ENCODE data around the gene CD164. TPM values are rescaled to one million over a fixed set of nuclear protein-coding genes. Genes with fewer than 3 reads are reported as not detected.
"Not testable (repeated sequence)": the region's sequence is repeated elsewhere in the genome, so short reads cannot be mapped to it uniquely, and the experiment has no call there.

CD164 gene
- polyA plus RNA-seq, 1 of the 3 experiments (the other 2 are of a cell fraction): 83.4 TPM

DNA sequence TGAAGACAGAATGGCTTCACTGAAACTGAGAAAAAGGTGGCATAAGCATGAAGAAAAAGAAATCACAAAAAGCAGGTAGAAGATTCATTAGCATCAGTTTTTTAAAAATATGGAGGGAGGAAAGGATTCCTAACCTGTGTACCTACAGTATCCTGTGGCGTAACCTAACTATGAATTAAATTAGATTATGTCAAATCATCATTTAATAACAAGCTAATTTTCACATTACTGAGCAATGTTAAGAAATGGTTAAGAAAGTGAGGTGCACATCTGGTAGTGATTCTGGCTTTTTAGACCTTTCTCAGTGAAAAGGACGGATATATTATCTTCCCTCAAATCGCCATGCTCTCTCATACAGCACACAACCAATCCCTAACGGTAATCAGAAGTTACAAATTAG, 12.5 kb downstream of the CD164 start:
- H4K20me1 ChIP-seq (ENCODE audit: insufficient read depth): no peaks in the 10 kb centered on the region; the same call in 1 of the 2 replicates
- H3K9ac ChIP-seq: no peak overlapping the region
- no peak overlapping the region for H3K27ac ChIP-seq (ENCODE audit: low read depth in 2 of 2, low read length in 1 of 2)
- no peaks in the 10 kb centered on the region for H3K9me2 ChIP-seq
- CTCF ChIA-PET: interaction anchor here (0.7 to 1.8 kb wide), 4 partner anchors 9 to 186 kb away, joined by 3 to 11 read pairs (median 4); no protein-coding TSS in a partner anchor
- peaks cover 29% of the 10 kb centered on the region for H3K79me2 ChIP-seq (ENCODE audit: insufficient read depth)
- H2AFZ ChIP-seq (ENCODE audit: low read depth): no peak overlapping the region
- H3K4me2 ChIP-seq: no peak overlapping the region
- no peaks in the 10 kb centered on the region; a peak in 2 of 4 replicates for H3K4me1 ChIP-seq (ENCODE audit: control insufficient read depth in 1 of 2, insufficient read depth in 2 of 2, low read depth in 1 of 2, low read length in 1 of 2)
- POLR2A ChIA-PET: no interaction called here
- H3K9me3 ChIP-seq: no peaks in the 10 kb centered on the region
- WGBS (ENCODE audit: low lambda C conversion rate): 94% methylated on average over 4 of the region's 4 CpGs
- peaks cover 9% of the 10 kb centered on the region for H3F3A ChIP-seq (replicated peaks; ENCODE audit: insufficient read depth)
- no peak for TF ChIP-seq MEF2A (IDR thresholded peaks at IDR 0.05; ENCODE audit: borderline replicate concordance, low read depth)
- TF ChIP-seq TAF1 (IDR thresholded peaks at IDR 0.05; ENCODE audit: borderline replicate concordance, low read depth, low read length): no peak
- TF ChIP-seq USF2 (IDR thresholded peaks at IDR 0.05; ENCODE audit: borderline replicate concordance, low read depth, low read length): no peak
- no peak for TF ChIP-seq ELF1 (IDR thresholded peaks at IDR 0.05)
- TF ChIP-seq RXRA (IDR thresholded peaks at IDR 0.05; ENCODE audit: borderline replicate concordance, low read depth): no peak
- no peak for TF ChIP-seq SMC3 (IDR thresholded peaks at IDR 0.05; ENCODE audit: low read depth, low read length)
- TF ChIP-seq NRF1 (IDR thresholded peaks at IDR 0.05; ENCODE audit: low read depth, low read length): no peak
- TF ChIP-seq REST (IDR thresholded peaks at IDR 0.05; ENCODE audit: low read depth, low read length): no peak
- DNase-seq: no peak
- H3K36me3 ChIP-seq (replicated peaks in 1 of 2; ENCODE audit: control insufficient read depth in 1 of 2, insufficient read depth in 2 of 2, low read length in 1 of 2): peaks cover 84 to 86% of the 10 kb centered on the region in 2 experiments
- no peaks in the 10 kb centered on the region for H3K27me3 ChIP-seq (ENCODE audit: insufficient read depth)
- no peak overlapping the region for H3K4me3 ChIP-seq (ENCODE audit: low read depth in 2 of 2, low read length in 1 of 2)

DNA sequence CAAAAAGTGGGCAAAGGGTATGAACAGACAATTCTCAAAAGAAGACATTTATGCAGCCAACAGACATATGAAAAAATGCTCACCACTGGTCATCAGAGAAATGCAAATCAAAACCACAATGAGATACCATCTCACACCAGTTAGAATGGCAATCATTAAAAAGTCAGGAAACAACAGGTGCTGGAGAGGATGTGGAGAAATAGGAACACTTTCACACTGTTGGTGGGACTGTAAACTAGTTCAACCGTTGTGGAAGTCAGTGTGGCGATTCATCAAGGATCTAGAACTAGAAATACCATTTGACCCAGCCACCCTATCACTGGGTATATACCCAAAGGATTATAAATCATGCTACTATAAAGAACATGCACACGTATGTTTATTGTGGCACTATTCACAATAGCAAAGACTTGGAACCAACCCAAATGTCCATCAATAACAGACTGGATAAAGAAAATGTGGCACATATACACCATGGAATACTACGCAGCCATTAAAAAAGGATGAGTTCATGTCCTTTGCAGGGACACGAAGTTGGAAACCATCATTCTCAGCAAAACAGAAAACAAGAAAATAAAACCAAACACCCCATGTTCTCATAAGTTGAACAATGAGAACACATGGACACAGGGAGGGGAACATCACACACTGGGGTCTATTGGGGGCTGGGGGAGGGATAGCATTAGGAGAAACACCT, 17.7 kb downstream of the CD164 start:
- H3K4me2 ChIP-seq; H3K27ac ChIP-seq (ENCODE audit: low read depth in 2 of 2, low read length in 1 of 2); H3K9me2 ChIP-seq; H3K4me1 ChIP-seq (ENCODE audit: control insufficient read depth in 1 of 2, insufficient read depth in 2 of 2, low read depth in 1 of 2, low read length in 1 of 2); H4K20me1 ChIP-seq (ENCODE audit: insufficient read depth); DNase-seq; H2AFZ ChIP-seq (ENCODE audit: low read depth); POLR2A ChIA-PET; H3K27me3 ChIP-seq (ENCODE audit: insufficient read depth); H3K9ac ChIP-seq; H3K4me3 ChIP-seq (ENCODE audit: low read depth in 2 of 2, low read length in 1 of 2); H3K9me3 ChIP-seq; H3F3A ChIP-seq (replicated peaks; ENCODE audit: insufficient read depth): not testable (repeated sequence)
- WGBS (ENCODE audit: low lambda C conversion rate): 97% methylated on average over 5 of the region's 5 CpGs
- peaks cover 59 to 68% of the 10 kb centered on the region in 2 experiments for H3K36me3 ChIP-seq (replicated peaks in 1 of 2; ENCODE audit: control insufficient read depth in 1 of 2, insufficient read depth in 2 of 2, low read length in 1 of 2)
- peaks cover 17% of the 10 kb centered on the region; the same call in 1 of the 2 replicates for H3K79me2 ChIP-seq (ENCODE audit: insufficient read depth)
- CTCF ChIA-PET: interaction anchor here (1.1 kb wide), 1 partner anchor 176 kb away, joined by 4 read pairs; no protein-coding TSS in a partner anchor
